HG03354 (cell line): ENCODE results near the gene UBQLN4.
"Not testable (repeated sequence)": the region's sequence is repeated elsewhere in the genome, so short reads cannot be mapped to it uniquely, and the experiment has no call there.

ENCODE experiments used
- ATAC-seq: cut with Tn5 transposase; IDR thresholded peaks from one replicate; pipeline ENCODE4 v1.9.1; 2021; ENCODE audit warnings: mild to moderate bottlenecking; ENCODE audit not compliant: unreplicated experiment, poor library complexity, severe bottlenecking

UBQLN4 gene

DNA sequence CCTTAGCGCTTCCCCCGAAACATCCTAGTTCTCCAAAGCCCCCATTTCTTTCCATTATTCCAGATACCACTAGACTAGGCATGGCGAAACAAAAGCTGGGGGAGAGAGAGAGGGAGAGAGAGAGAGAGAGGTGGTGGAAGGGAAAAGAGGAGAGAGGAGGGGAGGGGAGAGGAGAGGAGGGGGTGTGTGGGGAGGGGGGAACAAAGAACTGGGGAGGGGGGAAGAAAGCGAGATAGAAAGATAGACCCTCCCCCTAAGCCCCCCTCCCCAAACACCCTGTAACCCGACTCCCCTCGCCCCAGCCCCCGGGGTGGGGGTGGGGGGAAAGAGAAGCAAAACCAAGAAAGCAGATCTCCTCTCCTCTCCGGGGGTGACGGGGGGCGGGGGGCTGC is 28.3 kb upstream of the UBQLN4 start:
- ATAC-seq, result no peak

DNA sequence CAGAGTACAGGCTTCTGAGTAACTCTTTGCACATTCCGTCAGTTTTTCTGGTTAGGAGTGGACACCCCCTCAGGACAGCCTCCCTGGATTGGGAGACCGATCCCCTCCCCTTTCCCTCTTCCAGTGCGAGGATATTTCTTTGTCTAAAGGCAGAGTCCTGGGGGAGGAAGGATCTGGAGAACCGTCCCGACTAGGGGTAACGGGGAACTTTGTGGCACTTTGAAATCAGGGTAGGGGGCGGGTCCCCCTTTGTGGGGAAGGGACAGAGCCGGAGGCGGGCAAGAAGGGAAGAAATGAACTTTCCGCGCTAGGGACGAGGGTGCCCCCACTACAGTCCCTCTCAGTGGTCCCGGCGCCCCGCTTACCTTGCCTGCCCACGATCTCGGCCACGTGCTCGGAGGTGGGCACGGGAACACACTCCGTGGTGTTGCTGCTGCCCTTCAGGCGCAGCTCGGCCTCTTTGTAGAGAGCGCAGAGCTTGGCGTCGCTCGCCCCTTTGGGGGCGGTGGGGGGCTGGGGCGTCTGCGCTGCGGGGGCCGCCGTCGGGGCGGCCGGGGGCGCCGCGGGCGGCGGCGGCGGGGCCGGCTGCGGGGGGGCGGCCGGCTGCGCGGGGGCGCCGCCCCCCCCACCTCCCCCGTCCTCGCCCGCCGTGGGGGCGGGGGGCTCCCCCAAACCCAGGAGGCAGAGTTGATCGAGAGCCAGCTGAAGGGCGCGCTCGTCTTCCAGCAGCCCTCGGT is 27.8 kb upstream of the UBQLN4 start:
- ATAC-seq, result no peak

DNA sequence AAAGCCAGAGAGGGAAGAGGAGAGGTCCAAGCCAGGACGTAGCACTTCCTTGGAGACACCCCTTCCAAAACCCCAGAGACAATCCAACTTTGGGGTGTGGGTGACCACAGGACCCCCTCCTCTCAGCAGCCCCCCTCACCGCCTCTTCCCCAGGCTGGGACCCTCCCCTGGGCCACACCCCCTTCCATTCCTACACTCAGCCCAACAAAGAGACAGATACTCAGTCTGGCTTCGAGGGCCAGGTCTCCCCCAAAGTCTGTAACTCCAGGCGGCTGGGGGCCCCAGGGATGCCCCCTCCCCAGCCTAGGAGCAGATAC is 27.2 kb upstream of the UBQLN4 start:
- no peak for ATAC-seq

DNA sequence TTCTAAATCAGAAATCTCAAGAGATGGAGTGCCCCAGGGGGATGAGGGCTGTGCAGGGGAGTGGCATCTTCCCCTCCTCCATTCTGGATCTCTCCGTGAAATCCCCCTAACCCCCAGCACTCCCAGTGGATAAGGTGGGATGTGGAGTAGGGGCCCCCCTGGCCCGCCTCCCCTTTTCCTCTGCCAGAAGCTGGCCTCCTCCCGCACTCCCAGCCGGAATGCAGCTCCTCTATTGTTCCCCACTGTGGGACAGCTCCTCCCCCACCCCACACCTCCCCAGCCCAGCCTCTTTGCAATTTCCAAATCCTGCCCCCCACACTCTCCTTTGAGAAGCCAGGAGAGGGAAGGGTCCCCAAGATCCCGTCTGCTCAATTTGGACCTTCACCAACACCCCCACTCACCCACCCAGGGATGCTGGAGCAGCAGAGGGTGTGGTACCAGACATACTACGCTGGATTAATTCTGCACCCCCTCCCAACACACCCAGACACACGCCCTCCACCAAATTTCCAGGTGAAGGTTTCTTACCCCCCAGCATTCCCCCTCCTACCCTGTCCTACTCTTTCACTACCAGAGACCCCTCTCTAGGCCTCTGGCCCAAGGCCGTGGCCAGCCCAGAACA is 26.8 kb upstream of the UBQLN4 start:
- no peak for ATAC-seq

DNA sequence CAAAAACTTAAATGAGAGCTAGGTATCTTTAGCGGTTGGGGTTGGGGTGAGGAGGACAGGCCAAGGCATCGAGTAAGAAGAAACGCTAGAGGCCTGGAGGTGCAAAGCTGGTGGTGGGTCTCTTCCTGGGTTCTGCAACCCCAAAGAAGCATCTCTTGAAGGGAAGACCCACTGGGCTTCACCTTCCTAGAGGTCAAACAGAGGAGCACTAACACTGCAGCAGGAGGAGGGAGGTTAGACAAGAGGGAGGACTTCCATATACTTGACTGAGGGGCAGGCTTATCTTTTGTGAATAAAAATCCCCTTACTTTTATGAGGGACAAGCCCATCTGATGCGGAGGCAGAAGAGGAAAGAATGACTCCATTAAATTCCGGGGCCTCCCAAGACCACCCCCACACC is 26.2 kb upstream of the UBQLN4 start:
- no peak for ATAC-seq

DNA sequence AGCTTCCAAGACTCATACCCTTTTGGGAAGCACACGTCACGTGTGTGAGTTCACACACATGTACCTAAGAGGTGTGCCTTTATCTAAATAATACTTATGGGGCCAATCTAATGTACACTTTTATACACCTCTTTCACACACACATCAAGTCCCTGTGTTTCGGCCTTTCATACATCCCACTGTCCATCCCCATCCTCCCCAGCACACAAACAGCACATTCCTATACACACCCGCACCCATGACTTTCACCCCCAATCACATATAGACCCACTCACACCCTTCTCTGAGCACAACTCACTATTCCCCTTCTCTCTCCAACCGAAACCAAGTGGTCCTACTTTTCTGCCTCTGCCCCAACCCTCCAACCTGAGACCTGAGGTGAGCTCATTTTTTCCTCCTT is 25.1 kb upstream of the UBQLN4 start:
- ATAC-seq, result no peak

DNA sequence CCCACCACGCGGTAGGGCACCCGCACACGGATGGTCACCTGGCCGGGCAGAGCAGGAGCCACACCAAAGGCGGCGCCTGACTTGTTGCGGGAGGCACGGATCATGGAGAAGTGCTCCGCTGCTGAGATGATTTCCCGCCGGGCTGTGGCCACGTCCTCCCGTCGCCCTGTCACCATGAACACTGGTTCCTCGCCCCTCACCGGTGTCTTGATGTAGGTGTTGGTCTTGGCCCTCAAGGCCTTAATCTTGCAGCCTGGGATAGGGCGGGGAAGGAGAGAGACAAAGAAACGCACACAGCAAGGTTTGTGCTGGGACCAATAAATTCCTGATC is 23.8 kb upstream of the UBQLN4 start:
- no peak for ATAC-seq

DNA sequence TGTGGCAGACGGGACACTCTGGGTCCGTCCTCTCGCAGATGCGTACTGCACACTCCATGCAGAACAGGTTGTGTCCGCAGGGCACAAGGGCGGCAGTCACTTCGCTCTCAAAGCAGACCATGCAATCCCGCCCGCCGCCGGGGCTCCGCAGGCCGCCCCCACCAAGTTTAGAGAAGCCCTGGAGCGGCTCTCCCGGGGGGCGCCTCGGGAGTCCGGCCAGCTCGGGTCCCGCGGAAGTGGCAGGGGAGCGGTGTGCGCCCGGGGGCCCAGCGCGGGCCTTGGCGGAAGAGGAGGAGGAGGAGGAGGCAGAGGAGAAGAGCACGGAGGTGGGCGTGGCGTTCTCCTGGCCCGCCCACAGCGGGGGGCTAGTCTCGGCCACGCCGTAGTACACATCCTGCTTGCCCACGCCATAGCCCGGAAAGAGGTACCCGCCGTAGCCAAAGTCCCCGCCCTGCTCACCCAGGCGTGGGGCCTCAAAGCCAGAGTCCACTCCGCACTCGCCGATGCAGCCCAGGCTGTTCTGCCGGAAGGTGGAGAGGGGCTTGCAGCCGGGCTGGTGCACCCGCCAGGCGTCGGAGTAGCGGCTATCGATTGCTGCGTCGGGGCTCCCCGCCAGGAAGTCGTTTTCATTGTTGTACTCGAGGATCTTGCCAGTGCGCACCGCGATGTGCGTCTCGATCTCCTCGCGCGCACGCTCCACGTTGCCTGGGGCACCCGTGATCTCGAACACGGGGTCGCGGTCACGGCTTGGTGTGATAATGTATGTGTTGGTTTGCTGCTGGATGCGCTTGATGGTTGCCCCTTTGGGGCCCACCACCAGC is 23.2 kb upstream of the UBQLN4 start:
- peak; percentile 60 for ATAC-seq

DNA sequence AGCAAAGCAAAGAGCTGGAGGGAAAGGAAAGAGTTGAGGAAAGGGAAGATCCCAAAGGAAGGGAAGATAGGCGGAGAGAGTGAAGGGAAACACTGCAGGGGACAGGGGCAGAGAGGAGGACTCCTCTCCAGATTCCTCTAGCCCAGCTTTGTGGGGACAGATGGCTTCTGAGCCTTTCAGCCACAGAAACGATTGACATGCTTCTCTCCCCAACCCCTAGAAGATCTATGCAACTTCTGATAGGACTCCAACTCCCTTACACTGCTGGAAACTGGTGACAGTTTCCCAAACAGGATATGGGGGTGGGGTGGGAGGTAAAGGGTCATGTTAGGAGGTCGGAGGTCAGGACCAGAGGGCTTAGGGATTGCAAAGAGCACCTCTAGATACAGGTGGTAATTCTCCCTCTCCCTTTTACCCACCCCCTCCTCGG is 22.2 kb upstream of the UBQLN4 start:
- ATAC-seq, result no peak

DNA sequence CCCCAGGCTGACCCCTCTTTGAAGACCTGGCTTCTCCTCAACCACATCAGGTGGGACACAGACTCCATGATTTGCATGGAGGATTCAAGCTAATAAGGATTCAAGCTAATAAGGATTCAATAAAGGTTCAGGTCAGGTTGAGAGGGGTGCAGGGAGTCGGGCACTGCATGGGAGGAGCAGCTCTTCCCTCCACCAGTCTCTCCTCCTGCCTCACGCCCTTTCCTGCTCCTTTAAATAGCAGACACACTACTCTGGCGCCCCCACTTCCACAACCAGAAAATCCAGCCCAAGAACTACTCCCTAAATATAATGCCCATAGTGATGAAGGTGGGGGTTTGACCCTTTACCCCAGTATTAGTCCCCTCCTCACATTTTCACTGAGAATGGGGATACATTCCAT is 21.6 kb upstream of the UBQLN4 start:
- no peak for ATAC-seq

DNA sequence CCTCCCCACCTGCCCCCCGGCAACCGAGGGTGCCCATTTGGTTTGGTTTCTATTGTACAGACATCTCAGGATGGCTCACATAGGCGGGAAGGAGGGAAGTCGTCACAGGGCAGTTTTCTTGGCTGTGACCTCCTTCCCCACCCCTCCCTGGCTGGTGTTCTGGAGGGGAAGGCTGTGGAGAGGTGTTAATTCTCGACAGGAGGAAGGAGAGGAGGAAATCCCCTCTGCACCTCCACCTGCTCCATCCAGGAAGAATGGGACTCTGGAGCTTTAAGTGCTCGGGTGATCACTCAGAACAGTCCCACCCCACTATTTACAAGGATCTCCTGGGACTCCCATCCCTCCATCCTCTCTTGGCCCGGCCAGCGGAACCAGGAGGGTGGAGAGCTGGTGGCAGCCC is 21.1 kb upstream of the UBQLN4 start:
- no peak for ATAC-seq

DNA sequence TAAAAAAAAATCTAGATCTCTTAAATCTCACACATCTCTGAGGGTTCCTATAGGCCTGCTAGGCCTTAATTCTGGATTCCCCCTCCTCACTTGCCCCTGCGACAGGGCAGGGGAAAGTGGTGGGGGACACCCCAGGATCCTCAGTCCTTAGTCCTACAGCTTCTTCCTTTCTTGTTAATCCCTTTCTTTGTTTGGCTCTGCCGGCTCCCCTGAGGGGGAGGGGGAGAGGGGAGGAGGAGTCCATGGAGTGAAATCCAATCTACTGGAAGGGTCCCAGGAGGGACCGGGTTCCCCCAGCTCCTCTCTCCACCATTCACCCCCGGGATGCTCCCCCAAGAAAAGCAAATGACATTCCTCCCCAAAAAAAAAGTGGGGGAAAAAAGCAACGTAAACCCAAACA is 20.1 kb upstream of the UBQLN4 start:
- ATAC-seq, result no peak

DNA sequence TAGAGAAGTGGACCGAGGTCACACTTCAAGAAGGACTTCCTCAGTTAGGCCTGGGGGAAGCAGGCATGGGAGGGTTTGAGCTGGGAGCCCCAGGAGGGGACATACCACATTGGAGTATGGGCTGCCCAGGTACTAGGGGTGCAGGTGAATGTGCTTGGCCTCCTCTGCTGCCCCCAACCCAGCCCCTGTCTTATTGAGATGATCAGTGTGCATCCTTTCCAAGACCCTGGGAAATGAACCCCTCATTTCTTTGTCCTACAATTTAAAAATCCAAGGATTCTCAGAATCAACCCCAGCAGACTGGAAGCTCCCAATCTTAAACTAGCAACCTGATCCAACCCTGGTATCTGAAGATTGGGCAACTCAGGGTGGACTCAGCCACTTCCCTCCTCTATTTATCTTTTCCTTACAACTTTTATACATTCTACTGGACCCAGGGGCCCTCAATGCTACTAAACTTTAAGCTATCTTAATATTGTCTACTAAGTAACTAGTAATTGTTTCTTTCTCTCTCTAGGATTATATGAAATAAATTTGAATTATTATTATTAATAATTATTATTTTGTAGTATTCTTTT is 19.6 kb upstream of the UBQLN4 start:
- ATAC-seq, result no peak

DNA sequence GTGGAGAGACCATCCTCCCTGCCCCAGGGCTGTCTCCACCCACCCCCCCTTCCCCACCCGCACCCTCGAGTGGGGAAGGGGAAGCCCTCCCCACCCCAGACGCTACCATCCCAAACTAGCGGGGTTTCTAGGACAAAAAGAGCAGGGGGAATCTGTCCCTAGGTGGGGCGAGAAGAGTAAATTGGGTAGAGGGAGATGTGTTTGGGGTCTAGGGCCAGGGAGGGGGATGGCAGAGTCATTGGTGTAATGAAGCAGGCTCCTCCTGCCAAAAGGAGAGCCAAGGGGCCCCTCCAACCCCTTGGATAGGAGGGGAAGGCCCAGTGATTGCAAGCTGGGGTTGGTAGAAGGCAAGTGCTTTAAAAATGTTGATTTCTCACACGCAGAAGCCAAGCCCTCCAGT is 18.7 kb upstream of the UBQLN4 start:
- ATAC-seq, result no peak

DNA sequence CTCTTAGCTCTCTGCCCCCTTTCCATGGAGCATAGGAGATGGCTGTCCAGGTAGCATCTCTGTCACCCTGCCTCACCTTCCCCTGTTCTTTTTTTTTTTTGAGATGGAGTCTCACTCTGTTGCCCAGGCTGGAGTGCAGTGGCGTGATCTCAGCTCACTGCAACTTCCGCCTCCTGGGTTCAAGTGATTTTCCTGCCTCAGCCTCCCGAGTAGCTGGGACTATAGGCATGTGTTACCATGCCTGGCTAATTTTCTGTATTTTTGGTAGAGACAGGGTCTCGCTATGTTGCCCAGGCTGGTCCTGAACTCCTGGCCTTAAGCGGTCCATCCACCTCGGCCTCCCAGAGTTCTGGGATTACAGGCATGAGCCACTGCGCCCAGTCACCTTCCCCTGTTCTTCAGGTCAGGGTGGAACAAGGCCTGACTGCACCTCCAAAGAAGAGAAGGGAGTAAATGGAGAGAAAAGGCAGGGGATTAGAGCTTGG is 17.8 kb upstream of the UBQLN4 start:
- ATAC-seq, result not testable (repeated sequence)

DNA sequence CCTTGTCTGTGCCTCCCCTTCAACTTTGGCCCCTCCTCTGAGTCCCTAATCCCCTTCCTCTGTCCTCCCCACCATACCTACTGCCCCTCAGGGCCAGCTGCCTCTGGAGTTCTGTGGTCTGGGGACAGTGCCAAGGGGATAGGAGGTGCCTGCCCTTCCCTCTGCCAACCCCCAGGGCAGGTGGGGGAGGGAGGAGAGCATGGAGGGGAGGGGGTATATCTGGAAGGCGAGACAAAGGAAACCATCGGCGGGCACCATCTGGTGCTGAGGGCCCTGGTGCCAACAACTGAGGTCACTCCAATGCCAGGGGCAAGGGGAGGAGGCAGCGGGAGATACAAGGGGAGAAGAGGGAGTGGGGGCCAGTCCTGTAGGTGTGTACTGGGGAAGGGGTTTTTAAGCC is 16.9 kb upstream of the UBQLN4 start:
- ATAC-seq, result no peak

DNA sequence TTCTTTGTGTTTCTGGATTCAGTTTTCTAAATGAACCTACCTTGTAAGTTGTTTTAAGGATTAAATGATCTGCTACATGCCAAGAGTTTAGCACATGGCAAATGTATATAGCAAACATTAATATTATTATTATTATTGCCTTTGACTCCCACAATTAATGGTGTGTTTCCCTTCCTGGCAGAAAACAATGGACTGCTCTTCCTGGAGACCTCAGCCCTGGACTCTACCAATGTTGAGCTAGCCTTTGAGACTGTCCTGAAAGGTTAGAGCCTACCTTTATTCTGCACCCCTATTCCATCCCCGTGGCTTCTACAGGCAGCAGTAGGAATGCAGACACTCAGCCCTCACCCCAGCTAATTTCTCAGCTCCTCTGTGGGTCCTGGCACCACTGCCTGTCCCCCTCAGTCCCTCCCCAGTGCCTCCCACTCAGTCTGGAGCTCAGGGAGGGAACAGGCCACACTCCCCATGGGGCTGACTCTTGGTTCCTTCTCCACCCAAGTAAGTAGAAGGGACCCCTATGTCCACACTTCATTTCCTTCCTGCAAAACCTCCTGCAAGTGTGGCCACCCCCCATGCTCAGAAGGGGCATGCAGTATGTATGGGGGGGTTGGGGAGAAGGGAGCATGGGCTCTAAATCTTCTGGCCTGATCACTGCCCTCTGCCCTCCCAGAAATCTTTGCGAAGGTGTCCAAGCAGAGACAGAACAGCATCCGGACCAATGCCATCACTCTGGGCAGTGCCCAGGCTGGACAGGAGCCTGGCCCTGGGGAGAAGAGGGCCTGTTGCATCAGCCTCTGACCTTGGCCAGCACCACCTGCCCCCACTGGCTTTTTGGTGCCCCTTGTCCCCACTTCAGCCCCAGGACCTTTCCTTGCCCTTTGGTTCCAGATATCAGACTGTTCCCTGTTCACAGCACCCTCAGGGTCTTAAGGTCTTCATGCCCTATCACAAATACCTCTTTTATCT is 16.2 kb upstream of the UBQLN4 start:
- no peak for ATAC-seq

DNA sequence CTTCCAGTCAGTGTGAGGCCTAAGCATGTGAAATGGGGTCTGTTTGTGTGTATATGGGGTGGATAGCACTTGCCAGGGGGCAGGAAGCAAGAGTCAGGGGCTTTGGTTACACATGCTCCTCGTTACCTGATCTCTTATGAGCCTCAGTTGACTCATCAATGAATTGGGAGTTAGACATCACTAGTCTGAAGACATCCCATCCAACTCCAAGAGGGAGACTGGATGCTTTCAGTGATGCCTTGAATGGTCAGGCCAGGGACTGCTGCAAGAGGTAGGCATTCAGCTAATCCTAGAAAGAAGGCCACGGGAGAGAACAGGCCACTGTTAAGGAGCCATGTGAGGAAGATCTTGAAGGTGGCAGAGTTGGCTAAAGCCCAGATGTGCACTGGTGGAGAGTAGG is 13.7 kb upstream of the UBQLN4 start:
- ATAC-seq, result no peak

DNA sequence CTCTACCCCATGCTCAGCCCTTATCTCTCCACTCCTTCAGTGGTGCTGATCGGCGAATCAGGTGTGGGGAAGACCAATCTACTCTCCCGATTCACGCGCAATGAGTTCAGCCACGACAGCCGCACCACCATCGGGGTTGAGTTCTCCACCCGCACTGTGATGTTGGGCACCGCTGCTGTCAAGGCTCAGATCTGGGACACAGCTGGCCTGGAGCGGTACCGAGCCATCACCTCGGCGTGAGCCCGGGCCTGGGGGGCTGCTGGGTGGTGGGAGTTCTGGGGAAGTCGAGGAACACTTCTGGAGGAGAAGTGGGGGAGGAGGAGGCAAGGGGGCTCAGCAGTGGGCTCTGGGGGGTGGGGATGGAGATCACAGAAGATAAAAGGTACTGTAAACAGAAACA is 12.3 kb upstream of the UBQLN4 start:
- ATAC-seq, result no peak

DNA sequence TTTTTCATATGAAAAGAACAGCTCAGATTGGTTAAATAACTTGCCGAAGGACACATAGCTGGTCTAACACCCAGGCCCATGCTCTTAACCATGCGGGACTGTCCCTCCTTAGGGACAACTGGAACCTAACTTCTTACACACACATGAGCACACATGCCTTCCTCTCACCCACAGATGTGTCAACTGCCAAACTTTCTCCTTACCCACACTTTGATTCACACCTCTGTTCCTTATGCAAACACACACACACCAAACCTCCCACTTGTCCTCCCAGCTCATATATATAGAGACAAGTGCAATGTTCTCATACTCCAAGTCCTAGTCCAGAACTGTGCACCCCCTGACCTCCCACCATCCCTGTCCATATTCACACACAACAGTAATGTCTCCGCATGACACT is 11.6 kb upstream of the UBQLN4 start:
- no peak for ATAC-seq
